NT2/D1 (cell line): ENCODE results near the gene CHD1.
A peak's percentile ranks its signal among the peaks of the same experiment; 100 is the strongest.

ENCODE experiments used
- DNase-seq: peaks from one replicate; pipeline ENCODE4 v3.0.0-alpha.2; 2011; ENCODE audit warnings: low read depth, low spot score
- H3K27me3 ChIP-seq: 2 replicates; pipeline ENCODE4 v1.6.0; 2011; ENCODE audit warnings: mild to moderate bottlenecking; ENCODE audit not compliant: insufficient read length, insufficient read depth
- H3K36me3 ChIP-seq: 2 replicates; pipeline ENCODE4 v1.6.1; 2011; ENCODE audit warnings: mild to moderate bottlenecking, low read length, mixed read lengths; ENCODE audit not compliant: insufficient read depth, insufficient read length
- H3K4me1 ChIP-seq: 2 replicates; pipeline ENCODE4 v1.5.1; 2011; ENCODE audit not compliant: insufficient read depth, insufficient read length
- H3K4me3 ChIP-seq: 2 replicates; pipeline ENCODE4 v1.5.1; 2011; ENCODE audit warnings: low read depth; ENCODE audit not compliant: insufficient read length
- H3K9ac ChIP-seq: 2 replicates; pipeline ENCODE4 v1.6.0; 2011; ENCODE audit warnings: low read depth; ENCODE audit not compliant: insufficient read length
- H3K9me3 ChIP-seq: 2 replicates; pipeline ENCODE4 v1.5.1; 2011; ENCODE audit warnings: mild to moderate bottlenecking, low read length; ENCODE audit not compliant: insufficient read depth
- SUZ12 ChIP-seq: IDR thresholded peaks from 2 replicates; pipeline ENCODE4 v1.6.1; 2011; ENCODE audit not compliant: insufficient read length, insufficient read depth; ENCODE audit errors: extremely low read depth
- YY1 ChIP-seq: IDR thresholded peaks from 2 replicates; pipeline ENCODE4 v1.6.1; 2011; ENCODE audit not compliant: insufficient read length, insufficient read depth
- ZNF274 ChIP-seq: IDR thresholded peaks from 2 replicates; pipeline ENCODE4 v1.6.1; 2011; ENCODE audit warnings: mild to moderate bottlenecking, low read depth, low read length

CHD1 gene

GRCh38 chr5:98843481-98843880 is 85.3 kb downstream of the CHD1 start:
- no peaks in the 10 kb centered on the region for H3K4me1 ChIP-seq
- no peak for DNase-seq
- H3K36me3 ChIP-seq: no peaks in the 10 kb centered on the region
- no peaks in the 10 kb centered on the region for H3K27me3 ChIP-seq
- no peak overlapping the region for H3K4me3 ChIP-seq
- TF ChIP-seq SUZ12: no peak
- no peak for TF ChIP-seq YY1
- no peak for TF ChIP-seq ZNF274
- no peak overlapping the region for H3K9ac ChIP-seq
- peaks cover 32% of the 10 kb centered on the region for H3K9me3 ChIP-seq

GRCh38 chr5:98840946-98841345 is 87.9 kb downstream of the CHD1 start:
- Histone ChIP-seq H3K4me1 (no peaks in the 10 kb centered on the region), H3K4me3 (no peak overlapping the region), H3K9ac (no peak overlapping the region), H3K9me3 (peaks cover 31% of the 10 kb centered on the region), H3K27me3 (no peaks in the 10 kb centered on the region), H3K36me3 (no peaks in the 10 kb centered on the region)
- no peak for DNase-seq
- TF ChIP-seq ZNF274 (no peak), SUZ12 (no peak), YY1 (no peak)

GRCh38 chr5:98839469-98840383 is 89.1 kb downstream of the CHD1 start:
- H3K36me3 ChIP-seq: no peaks in the 10 kb centered on the region
- H3K4me3 ChIP-seq: no peak overlapping the region
- DNase-seq: no peak
- H3K9ac ChIP-seq: no peak overlapping the region
- no peaks in the 10 kb centered on the region for H3K4me1 ChIP-seq
- no peak for TF ChIP-seq SUZ12
- no peak for TF ChIP-seq YY1
- no peak for TF ChIP-seq ZNF274
- peaks cover 19% of the 10 kb centered on the region for H3K9me3 ChIP-seq
- H3K27me3 ChIP-seq: no peaks in the 10 kb centered on the region

GRCh38 chr5:98836175-98836574 is 92.6 kb downstream of the CHD1 start:
- H3K36me3 ChIP-seq: no peaks in the 10 kb centered on the region
- no peaks in the 10 kb centered on the region for H3K27me3 ChIP-seq
- H3K4me1 ChIP-seq: no peaks in the 10 kb centered on the region
- no peak overlapping the region for H3K4me3 ChIP-seq
- no peaks in the 10 kb centered on the region for H3K9me3 ChIP-seq
- H3K9ac ChIP-seq: no peak overlapping the region
- no peak for DNase-seq
- TF ChIP-seq YY1: no peak
- TF ChIP-seq SUZ12: no peak
- TF ChIP-seq ZNF274: no peak

- no peak for TF ChIP-seq YY1
- no peak for TF ChIP-seq ZNF274
- TF ChIP-seq SUZ12: no peak
Measured at GRCh38 chr5:98827588-98828284, 101.1 kb downstream of the CHD1 start.

GRCh38 chr5:98827161-98827560 is 101.6 kb downstream of the CHD1 start:
- no peak for TF ChIP-seq ZNF274
- no peak for TF ChIP-seq SUZ12
- no peak for TF ChIP-seq YY1
- no peaks in the 10 kb centered on the region for H3K9me3 ChIP-seq
- peak; percentile 33 for DNase-seq
- no peak overlapping the region for H3K9ac ChIP-seq
- peaks cover 4% of the 10 kb centered on the region for H3K4me1 ChIP-seq
- H3K4me3 ChIP-seq: no peak overlapping the region
- H3K36me3 ChIP-seq: no peaks in the 10 kb centered on the region
- H3K27me3 ChIP-seq: no peaks in the 10 kb centered on the region

More at GRCh38 chr5:98827588-98828284, 101.1 kb downstream of the CHD1 start:
- Histone ChIP-seq H3K36me3 (no peaks in the 10 kb centered on the region), H3K4me3 (no peak overlapping the region), H3K9me3 (no peaks in the 10 kb centered on the region), H3K9ac (no peak overlapping the region), H3K4me1 (peaks cover 4% of the 10 kb centered on the region), H3K27me3 (no peaks in the 10 kb centered on the region)
- DNase-seq: no peak

GRCh38 chr5:98825582-98826375 is 103.0 kb downstream of the CHD1 start:
- Histone ChIP-seq H3K4me3 (no peak overlapping the region), H3K9ac (no peak overlapping the region), H3K9me3 (no peaks in the 10 kb centered on the region), H3K4me1 (peaks cover 4% of the 10 kb centered on the region), H3K27me3 (no peaks in the 10 kb centered on the region), H3K36me3 (no peaks in the 10 kb centered on the region)
- DNase-seq: no peak
- TF ChIP-seq ZNF274 (no peak), YY1 (no peak), SUZ12 (no peak)
